ENCODE measurements around the gene METRNL.
"Not testable (repeated sequence)": the region's sequence is repeated elsewhere in the genome, so short reads cannot be mapped to it uniquely, and the experiment has no call there.

The METRNL gene

GRCh38 chr17:83138820-83139219 is 59.4 kb downstream of the METRNL start:
- DNase-seq (ENCODE audit: low read depth in 2 of 2), result no peak

- not testable (repeated sequence) for DNase-seq (ENCODE audit: low read depth in 2 of 2)
Measured at GRCh38 chr17:83139541-83140248, 60.3 kb downstream of the METRNL start.

GRCh38 chr17:83140249-83140566 is 60.8 kb downstream of the METRNL start:
- not testable (repeated sequence) for DNase-seq (ENCODE audit: low read depth in 2 of 2)

- DNase-seq (ENCODE audit: low read depth in 2 of 2), result no peak
Measured at GRCh38 chr17:83142619-83143018, 63.2 kb downstream of the METRNL start.

- no peak for DNase-seq (ENCODE audit: low read depth in 2 of 2)
Measured at GRCh38 chr17:83143817-83144231, 64.4 kb downstream of the METRNL start.

All from stimulated activated CD4-positive, alpha-beta T cell treated with anti-CD3 and anti-CD28 coated beads, Interleukin-12 subunit alpha, Interleukin-12 subunit beta, amount 100 ng/mL, for 24 hours (primary cell).